Adrenal gland (tissue), 5 donors: ENCODE data around the gene FGL2.

Experiments used
- POLR2A ChIP-seq, 2 donors: fragments of 450-650 bp; IDR thresholded peaks; one replicate each; pipeline ENCODE4 v1.6.1; 2017; ENCODE audit warnings: antibody characterized with exemption in 2 of 2, mild to moderate bottlenecking in 2 of 2, moderate library complexity in 1 of 2
- TF ChIP-seq, protein P1 (sequence below), 6 experiments: fragments of 450-650 bp in 4 of 6; fragments of 200-600 bp in 2 of 6; sonication (generic) in 1 of 6; IDR thresholded peaks; 1 replicate in 5 of 6; 2 replicates in 1 of 6; pipeline versions ENCODE4 v1.5.1 to v1.8.0; 2016 to 2021; ENCODE audit warnings: antibody characterized with exemption in 6 of 6, mild to moderate bottlenecking in 2 of 6, moderate library complexity in 1 of 6
- donor health status: DM: no; HTN: no; CAD: no.

DNA sequence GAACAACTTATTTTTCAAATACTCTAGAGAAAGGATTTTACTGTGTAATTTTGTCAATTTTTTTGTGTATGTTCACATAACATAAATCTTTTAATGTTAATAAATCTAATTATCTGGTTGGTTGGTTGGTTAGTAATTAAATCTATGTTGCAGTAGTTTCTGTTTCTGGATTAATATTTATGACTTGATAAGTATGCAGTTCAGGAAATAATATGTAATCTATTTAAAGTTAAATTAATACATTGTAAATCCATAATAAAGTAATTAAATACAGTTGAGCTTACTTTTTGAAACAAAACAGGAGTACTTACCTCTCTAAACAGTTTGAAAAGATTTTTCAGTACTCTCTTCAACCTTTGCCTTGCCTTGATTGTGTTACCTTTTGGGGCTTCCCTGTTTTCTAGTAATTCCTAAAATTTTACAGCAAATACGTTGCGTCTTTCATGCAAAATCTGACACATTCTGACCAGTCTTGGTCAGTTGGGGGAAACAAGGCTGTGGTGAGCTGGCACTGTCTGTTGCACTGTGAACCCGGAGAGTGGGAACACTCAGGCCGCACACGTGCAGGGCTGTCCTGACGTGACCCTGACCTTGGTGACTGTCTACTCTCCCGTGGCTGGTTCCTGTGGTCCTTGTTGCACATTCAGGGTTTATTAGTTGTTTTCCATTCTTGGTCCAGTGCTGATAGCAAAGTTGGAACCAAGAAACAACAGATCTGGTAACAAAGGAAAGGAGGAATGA, 45.6 kb upstream of the FGL2 start:
- TF ChIP-seq POLR2A (IDR thresholded peaks at IDR 0.05): no peak
- TF ChIP-seq, protein P1, sequence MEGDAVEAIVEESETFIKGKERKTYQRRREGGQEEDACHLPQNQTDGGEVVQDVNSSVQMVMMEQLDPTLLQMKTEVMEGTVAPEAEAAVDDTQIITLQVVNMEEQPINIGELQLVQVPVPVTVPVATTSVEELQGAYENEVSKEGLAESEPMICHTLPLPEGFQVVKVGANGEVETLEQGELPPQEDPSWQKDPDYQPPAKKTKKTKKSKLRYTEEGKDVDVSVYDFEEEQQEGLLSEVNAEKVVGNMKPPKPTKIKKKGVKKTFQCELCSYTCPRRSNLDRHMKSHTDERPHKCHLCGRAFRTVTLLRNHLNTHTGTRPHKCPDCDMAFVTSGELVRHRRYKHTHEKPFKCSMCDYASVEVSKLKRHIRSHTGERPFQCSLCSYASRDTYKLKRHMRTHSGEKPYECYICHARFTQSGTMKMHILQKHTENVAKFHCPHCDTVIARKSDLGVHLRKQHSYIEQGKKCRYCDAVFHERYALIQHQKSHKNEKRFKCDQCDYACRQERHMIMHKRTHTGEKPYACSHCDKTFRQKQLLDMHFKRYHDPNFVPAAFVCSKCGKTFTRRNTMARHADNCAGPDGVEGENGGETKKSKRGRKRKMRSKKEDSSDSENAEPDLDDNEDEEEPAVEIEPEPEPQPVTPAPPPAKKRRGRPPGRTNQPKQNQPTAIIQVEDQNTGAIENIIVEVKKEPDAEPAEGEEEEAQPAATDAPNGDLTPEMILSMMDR (IDR thresholded peaks at IDR 0.05): no peak
